ENCODE measurements around the gene SIAH3.

Gene SIAH3

DNA sequence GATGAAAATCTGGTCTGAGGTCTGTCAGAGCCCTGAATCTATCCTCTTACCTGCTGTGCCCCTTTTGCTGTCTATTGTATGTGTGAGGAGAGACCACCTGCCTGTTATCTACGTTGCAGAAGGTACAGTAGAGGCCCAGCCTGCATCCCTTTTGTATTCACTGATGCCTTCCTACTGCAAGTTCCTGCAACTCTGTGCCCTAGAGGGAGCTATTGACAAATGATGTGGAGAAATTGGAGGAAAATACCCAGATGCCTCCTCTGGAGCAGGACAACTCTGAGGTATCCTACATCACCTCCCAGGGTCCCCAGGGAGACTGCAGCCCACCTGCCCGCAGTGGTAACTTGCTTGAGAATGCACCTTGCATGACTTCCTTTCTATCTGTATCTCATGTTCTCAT lies 33.7 kb downstream of the SIAH3 start:
- DNase-seq: no peak

DNA sequence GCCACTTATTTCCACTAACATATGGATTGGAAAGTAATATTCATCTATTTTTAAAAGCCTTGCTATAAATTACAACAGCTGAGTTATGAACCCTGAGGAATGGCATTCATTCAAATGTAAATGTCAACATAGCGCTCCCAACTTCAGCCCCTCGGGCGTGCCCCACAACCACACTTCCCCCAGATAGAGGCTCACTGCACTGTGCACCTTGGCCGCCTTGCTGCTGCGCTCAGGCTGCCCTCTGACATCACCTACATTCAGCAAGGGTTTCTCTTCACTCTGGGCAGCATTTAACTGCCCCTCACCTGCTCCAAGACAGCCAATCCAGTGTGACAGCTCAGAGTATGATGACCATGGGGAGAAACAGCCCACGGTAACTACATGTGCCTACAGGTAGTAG lies 35.1 kb downstream of the SIAH3 start:
- no peak for DNase-seq

DNA sequence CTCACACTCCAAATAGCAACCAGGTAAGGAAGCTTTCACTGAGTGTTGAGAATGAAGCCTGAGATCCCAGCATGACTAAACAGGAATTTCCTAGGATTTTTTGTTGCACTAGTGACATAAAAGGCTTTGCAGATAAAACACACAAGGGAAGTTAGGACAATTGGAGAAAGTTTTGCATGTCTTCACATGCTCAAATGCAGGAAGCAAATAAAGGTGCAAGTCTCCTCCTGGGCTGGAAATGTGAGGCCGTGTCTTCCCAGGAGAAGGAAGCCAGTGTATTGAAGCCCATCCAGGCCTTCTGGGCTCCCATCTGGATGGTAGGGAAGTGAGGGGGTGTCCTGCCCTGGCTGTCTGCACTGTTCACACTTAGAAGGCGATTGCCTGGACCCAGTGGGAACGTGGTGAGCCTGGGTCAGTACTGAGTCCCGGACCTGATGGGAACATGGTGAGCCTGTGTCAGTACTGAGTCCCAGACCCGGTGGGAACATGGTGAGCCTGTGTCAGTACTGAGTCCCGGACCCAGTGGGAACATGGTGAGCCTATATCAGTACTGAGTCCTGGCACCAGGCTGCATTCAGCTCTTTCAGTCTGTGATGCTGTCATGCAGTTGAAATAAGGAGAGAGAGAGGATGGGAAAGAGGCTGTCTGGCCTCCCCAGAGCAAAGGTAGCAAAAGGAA lies 38.7 kb downstream of the SIAH3 start:
- DNase-seq: no peak

DNA sequence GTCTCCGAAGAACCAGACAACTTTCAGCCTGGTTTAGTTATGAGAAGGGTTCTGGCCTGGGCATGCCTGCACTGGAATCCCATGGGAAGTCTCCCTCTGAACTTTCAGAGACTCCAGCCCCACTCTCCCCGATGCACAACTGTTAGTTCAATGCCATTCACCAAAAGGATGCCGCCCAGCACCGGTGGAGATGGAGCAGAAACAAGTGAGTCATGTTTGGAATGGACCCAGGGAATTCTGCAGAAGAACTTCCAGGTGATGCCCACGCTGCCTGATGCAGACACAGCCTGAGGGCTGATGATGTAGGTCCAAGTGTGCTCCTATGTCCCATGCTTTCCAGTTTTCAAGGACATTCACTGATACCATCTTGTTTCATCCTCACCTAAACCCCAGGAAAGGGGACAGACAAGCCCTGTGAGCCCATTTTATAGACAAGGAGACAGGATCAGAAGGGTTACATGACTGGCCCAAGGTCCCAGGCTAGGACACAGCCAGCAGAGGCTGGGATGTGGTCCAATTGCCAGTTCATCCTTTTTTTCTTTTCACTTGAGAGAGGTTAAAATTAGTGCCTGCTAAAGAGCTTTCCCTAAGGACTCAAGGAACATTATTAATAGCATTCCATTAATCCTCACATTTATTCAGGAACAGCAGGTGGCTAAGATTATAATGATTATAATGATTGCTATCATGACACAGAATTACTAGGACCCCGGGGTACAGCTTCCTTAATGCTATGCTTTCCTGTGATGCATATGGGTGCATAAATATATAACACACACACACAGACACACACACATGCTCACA lies 39.5 kb downstream of the SIAH3 start:
- DNase-seq: no peak

DNA sequence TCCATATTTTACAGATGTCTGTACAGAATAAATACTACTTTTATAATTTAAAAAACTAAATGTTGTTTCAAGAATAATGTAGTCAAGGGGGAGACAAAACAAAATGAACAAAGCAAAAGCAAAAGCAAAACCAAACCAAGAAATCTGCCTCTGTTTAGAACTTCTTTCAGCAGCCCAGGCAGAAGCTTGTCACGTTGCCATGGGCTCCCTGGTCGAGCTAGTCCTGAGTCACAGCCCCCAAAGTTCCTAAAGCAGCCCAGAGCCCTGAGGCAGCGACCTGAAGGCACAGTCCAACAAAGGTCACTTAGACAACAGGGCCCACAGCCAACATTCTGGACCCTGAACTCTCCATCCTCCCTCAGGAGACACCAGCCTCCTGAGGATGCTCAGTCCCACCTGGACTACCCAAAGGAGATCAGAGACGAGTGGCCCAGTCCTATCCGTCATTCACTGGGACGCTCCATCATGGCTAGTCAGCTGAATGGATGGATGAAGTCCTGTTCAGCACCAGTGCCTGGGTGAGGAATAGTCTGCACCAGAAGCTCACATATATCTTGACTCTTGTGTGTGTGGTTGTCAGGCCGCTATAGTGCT lies 41.7 kb downstream of the SIAH3 start:
- DNase-seq: no peak

GRCh38 chr13:45808925-45809324 lies 42.6 kb downstream of the SIAH3 start:
- no peak for DNase-seq

DNA sequence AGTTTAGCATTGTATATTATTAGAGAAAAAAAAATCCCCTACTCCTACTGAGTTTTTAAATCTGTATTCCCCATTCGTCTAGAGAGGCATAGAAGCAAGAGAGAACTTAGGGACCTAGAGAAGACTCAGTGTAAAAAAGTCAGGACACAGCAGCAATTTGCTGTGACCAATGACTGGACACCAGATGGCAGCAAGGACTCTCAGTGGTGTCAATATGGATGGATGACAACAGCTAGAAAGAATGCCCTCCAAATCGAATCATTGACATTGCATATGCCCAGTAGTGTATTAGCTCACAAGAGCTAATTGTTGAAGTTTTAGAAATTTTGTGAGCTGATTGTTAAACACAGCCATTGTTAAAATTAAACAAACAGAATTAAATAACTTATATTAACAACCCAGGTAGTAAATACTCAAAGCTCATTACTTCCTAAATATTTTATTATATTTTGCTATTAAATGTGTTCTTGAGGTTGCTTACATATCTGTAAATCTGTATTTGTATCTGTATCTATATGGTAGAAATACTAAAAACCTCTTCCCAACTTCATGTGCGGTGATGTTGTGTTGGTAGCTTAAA lies 43.9 kb downstream of the SIAH3 start:
- peak; percentile 35 for DNase-seq

DNA sequence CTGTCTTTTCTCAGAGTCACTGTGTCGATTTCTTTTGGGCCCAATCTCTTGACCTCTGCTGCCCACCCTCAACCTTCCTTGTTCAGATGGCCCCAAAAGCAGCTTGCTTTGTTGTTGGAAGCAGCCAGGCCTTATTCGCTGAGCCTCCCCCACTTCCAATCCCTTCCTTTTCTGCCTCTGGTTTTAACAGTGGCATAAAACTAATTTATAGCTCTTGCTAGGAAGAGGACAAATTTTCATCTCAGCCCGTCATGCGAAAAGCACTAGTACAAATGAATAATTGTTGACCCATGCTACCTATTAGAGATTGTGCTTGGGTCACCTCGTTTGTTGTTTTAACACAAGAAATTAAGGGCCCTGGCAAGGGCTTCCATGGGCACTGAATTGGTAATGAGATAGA lies 51.1 kb downstream of the SIAH3 start:
- DNase-seq: no peak

GRCh38 chr13:45799451-45799850 lies 52.1 kb downstream of the SIAH3 start:
- DNase-seq: no peak

- no peak for DNase-seq
Measured at GRCh38 chr13:45798851-45799250, 52.7 kb downstream of the SIAH3 start.

DNA sequence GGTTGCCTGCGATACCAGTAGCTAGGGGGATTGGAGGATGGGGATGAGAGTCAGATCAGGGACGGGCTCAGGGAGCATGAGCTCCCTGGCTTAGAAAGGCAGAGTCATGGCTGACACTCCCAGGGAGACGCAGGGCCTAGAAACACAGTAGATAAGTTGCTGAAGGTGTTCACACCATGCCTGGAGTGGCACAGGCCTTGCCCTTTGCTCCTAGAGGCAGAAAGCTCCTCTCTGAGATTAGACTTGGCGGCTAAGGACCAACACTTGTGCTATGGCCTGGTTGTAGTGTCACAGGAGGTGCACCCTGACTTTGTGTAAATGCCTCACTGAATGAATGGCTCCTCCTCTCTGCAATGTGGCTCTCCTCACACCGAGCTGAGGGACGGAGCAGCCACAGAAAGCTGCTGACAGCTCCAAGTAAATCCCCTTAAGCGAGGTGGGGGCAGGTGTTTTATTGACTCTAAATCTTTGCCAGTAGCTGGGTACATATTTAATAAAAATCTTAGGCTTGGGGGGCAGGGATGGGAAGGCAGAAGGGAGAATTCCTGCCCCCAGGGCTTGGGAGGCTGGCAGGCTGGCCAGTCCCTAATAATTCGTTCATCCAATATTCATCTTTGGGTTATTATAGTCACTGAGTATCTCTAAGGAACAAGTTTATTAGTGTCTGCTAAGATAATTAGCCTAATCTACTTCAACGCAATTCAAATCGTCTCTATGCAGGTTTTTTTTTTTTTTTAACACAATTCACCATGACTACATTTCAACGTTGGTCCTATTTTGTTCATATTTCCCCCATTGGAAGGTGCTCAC lies 54.9 kb downstream of the SIAH3 start:
- no peak for DNase-seq

DNA sequence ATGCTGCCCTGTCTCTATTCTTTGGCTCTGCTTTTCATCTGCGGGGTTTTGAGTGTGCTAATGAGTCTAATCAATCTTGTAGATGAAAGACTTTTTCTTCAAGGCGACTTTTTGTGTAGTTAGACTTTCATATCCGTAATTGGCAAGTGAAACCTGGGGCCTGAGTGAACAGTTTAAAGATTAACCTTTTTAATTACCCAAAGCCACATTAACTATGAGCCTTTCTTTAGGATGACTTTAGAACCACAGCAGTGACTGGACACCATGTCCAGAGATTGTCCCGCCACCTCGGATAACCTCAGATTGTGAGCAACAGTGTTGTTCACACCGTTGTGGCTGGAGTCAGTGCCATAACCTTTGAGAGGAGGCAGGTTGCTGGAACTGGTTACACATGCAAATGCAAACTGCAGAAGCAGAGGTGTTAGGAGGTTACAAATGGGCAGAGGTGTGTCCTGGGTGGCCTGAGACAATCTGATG lies 58.7 kb downstream of the SIAH3 start:
- DNase-seq: no peak

DNA sequence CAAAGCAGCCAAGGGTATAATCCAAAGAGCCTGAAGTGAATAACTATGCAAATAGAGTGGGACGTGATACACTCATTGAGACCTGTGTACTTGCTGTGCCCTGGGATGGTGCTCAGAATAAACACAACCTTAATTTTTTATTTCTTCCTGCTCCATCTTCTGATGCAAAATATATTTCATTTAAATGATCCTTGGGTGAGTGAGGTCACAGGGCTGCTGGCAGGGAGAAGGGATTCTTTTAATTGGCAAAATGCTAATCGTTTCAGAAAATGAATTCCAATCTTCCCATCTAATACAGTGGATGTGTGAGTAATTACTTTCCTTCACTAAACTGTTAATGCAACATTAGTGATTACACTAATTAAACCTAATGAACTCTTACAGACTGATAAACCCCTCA lies 63.5 kb downstream of the SIAH3 start:
- DNase-seq: no peak

DNA sequence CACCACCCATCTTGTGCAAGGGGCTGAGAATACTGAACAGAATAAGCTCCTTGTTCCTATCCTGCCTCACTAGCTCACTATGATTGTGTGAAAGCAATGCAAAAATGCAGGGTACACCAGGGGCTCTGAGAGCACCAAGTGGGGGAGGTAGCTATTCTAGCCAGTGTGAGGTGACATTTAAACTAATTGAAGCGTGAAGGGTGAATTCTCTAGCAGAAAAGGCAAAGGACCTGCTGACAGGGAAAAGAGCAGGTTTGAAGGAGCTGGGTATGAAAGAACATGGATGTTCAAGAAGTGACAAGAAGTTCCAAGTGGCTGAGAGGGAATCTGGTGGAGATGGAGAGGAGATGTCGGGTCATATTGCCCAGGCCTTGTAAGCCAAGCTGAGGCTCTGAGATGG lies 64.2 kb downstream of the SIAH3 start:
- no peak for DNase-seq

GRCh38 chr13:45786293-45786920 lies 65.1 kb downstream of the SIAH3 start:
- DNase-seq: peak; percentile 79

GRCh38 chr13:45784755-45785675 lies 66.5 kb downstream of the SIAH3 start:
- no peak for DNase-seq

GRCh38 chr13:45783346-45784043 lies 68.1 kb downstream of the SIAH3 start:
- no peak for DNase-seq

GRCh38 chr13:45782327-45783045 lies 69.1 kb downstream of the SIAH3 start:
- DNase-seq: no peak

DNA sequence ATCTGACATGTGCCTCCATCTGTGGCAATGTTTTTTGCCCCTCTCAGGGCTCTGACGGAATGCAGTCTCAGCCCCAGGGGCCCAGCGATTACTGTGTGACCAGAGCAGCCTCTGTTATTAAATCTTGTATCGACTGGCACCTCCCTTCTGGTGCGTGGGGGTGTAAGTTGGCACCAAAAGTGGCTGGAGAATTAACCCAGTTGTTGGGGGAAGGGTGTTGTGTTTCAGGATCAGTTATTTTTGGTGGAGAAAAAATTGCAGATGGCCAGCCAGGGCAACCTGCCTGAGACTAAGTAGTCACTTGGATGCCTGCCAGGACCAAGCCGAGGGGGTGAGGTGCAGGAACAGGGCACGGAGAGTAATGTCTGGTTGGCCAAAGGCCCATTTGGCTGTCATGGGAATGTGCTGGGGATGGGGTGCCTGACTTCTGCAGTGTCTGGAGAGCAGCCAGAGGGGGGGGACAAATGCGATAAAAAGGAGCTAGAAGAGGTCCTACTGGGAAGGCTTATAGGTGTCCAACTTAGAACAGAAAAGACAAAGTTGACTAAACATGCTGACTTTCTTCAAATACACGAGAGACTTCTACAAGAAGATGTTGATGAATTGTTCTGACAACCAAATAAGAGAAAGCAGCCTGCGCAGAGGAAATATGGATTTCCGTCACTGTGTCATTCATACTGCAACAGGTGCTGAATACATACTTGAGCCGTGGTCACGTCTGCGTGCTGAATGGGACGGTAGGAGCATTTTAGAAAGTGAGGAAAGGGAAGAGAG lies 69.8 kb downstream of the SIAH3 start:
- peak; percentile 94 for DNase-seq
